OCI-LY3 (cell line): ENCODE data around the gene FAM83B.

Experiments
- EZH2phosphoT487 ChIP-seq: fragments of 200-600 bp; shearing (Covaris generic); IDR thresholded peaks from 2 replicates; pipeline ENCODE4 v1.6.1; 2018; ENCODE audit warnings: antibody characterized with exemption, mixed run types, low read depth
- TF ChIP-seq, protein P1 (sequence below): fragments of 200-600, 300-600 bp; sonication (generic); IDR thresholded peaks from 2 replicates; pipeline ENCODE4 v1.5.1; 2014; ENCODE audit warnings: antibody characterized with exemption, low read length, low read depth

DNA sequence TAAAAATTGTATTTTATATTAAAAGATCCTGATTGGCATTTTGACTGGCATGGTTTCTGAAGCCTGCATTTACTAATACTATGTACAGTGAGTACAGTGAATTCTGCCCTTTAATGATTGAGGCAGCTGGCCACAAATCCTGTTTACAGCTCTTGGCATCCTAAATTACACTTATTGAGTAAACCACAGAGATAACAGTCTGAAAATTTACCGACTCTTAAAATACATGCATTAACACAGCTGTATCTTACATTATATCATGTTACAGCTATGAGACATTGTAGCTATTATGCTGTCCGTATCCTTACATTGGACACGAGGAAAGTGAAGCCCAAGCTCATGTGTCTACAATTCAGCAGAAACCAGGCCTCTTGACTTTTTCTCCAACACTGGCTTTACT lies 90.8 kb downstream of the FAM83B start:
- TF ChIP-seq, protein P1, sequence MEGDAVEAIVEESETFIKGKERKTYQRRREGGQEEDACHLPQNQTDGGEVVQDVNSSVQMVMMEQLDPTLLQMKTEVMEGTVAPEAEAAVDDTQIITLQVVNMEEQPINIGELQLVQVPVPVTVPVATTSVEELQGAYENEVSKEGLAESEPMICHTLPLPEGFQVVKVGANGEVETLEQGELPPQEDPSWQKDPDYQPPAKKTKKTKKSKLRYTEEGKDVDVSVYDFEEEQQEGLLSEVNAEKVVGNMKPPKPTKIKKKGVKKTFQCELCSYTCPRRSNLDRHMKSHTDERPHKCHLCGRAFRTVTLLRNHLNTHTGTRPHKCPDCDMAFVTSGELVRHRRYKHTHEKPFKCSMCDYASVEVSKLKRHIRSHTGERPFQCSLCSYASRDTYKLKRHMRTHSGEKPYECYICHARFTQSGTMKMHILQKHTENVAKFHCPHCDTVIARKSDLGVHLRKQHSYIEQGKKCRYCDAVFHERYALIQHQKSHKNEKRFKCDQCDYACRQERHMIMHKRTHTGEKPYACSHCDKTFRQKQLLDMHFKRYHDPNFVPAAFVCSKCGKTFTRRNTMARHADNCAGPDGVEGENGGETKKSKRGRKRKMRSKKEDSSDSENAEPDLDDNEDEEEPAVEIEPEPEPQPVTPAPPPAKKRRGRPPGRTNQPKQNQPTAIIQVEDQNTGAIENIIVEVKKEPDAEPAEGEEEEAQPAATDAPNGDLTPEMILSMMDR = no peak
- no peak for TF ChIP-seq EZH2phosphoT487
